AG10803 (cell line): Measurements from ENCODE around the gene SUOX.
A peak's percentile ranks its signal among the peaks of the same experiment; 100 is the strongest.

Source experiments
- DNase-seq: peaks from one replicate; pipeline ENCODE4 v3.0.0; 2010; ENCODE audit warnings: low read depth
- H3K4me3 ChIP-seq: 2 replicates; pipeline ENCODE4 v1.5.1; 2011; ENCODE audit warnings: mild to moderate bottlenecking, low read length, control low read depth
- CTCF ChIP-seq: conservative IDR thresholded peaks from 2 replicates; pipeline ENCODE4 v1.5.1; 2011; ENCODE audit warnings: mild to moderate bottlenecking, low read length, control low read depth, inconsistent platforms

The SUOX gene

GRCh38 chr12:56042843-56043242, 45.8 kb downstream of the SUOX start:
- no peak for DNase-seq
- peak overlapping the region; percentile 70 for H3K4me3 ChIP-seq
- no peak for TF ChIP-seq CTCF

DNA sequence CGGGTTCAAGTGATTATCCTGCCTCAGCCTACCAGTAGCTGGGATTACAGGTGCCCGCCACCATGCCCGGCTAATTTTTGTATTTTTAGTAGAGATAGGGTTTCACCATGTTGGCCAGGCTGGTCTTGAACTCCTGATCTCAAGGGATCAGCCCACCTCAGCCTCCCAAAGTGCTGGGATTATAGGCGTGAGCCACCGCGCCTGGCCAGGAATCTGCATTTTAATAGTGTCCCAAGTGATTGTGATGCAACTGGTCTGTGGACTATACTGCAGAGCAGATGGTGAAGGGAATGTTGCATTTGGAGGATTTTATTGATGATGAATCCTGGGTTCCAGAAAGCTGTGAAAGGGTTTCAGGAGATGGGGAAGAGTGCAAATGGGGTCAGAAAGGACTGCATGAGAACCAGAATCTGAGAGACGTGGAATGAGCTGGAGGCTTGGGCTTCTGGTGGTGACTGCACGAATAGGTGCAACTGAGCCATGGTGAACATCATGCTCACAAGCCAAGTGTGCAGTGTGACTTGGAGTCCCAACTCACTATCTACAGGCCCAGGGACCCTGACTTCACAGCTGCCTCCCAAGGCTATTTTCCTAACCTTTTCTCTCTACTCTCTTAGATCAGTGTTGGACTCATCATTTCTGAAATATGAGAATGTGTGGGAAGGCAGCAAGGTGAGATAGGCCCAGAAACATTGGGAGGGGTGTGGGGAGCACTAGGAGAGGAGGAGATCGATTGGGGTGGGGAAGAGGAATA, 49.1 kb downstream of the SUOX start:
- H3K4me3 ChIP-seq: no peak overlapping the region
- DNase-seq: no peak
- no peak for TF ChIP-seq CTCF

DNA sequence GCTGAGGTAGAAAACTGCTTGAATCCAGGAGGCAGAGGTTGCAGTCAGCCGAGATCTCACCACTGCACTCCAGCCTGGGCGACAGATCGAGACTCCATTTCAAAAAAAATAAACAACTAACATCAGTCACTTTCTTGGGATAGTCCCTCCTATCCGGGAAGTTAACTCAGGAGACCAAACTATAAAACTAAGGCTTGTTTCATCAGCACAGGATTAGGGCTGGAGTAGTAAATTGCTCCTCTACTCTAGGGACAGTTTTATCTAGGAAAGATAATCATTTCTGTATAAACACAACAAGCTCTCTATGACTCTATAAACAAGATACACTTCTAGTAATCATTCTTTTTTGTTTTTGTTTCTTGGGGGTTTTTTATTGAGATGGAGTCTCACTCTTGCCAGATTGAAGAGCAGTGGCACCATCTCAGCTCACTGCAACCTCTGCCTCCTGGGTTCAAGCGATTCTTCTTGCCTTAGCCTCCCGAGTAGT, 56.4 kb downstream of the SUOX start:
- no peak for DNase-seq
- no peak for TF ChIP-seq CTCF
- no peak overlapping the region for H3K4me3 ChIP-seq
